GM19239 (cell line): ENCODE results near the gene KHNYN.
"Not testable (repeated sequence)": the region's sequence is repeated elsewhere in the genome, so short reads cannot be mapped to it uniquely, and the experiment has no call there.

Source experiments
- DNase-seq: peaks from one replicate; pipeline ENCODE4 v3.0.0; 2011; ENCODE audit warnings: low spot score; ENCODE audit not compliant: insufficient read length
- FAIRE-seq: peaks from 2 replicates; lab custom pipeline; 2011; peaks lifted over from hg19 to GRCh38; lab: Jason Lieb, UNC

The KHNYN gene

GRCh38 chr14:24463884-24464785 lies 34.4 kb downstream of the KHNYN start:
- DNase-seq (no peak), FAIRE-seq (no peak)

DNA sequence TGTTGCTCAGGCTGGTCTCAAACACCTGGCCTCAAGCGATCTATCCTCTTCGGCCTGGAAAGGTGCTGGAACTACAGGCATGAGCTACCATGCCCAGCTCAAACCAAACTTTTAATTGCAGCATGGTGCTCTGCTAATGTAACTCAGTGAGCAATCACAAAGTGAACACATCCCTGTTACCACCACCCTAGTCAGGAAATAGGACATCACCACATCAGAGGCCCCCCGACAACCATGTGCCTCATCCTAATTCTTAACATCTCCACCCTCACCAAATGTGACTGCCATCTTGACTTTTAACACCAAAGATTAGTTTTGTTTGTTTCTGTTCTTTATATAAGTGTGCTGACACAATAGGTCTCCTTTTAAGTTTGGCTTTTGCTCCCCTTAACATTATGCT lies 35.6 kb downstream of the KHNYN start:
- FAIRE-seq (no peak), DNase-seq (no peak)

GRCh38 chr14:24465805-24466204 lies 36.1 kb downstream of the KHNYN start:
- DNase-seq = no peak
- no peak for FAIRE-seq

DNA sequence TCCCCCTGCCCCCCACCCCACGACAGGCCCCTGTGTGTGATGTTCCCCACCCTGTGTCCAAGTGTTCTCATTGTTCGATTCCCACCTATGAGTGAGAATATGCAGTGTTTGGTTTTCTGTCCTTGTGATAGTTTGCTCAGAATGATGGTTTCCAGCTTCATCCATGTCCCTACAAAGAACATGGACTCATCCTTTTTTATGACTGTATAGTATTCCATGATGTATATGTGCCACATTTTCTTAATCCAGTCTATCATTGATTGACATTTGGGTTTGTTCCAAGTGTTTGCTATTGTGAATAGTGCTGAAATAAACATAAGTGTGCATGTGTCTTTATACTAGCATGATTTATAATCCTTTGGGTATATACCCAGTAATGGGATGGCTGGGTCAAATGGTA lies 40.7 kb downstream of the KHNYN start:
- DNase-seq, FAIRE-seq: not testable (repeated sequence)

- FAIRE-seq = no peak
- DNase-seq = no peak
Observed at GRCh38 chr14:24473211-24473610, 43.5 kb downstream of the KHNYN start.

GRCh38 chr14:24475261-24475660 lies 45.5 kb downstream of the KHNYN start:
- FAIRE-seq = no peak
- no peak for DNase-seq

DNA sequence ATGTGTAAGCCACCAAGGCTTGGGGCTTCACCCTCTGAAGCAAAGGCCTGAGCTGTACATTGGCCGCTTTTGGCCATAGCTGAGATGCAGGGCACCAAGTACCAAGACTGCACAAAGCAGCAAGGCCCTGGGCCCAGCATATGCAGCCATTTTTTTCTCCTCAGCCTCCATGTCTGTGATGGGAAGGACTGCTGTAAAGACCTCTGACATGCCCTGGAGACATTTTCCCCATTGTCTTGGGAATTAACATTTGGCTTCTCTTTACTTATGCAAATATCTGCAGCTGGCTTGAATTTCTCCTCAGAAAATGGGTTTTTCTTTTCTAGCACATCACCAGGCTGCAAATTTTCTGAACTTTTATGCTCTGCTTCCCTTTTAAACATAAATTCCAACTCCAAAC lies 50.2 kb downstream of the KHNYN start:
- not testable (repeated sequence) for DNase-seq, FAIRE-seq

DNA sequence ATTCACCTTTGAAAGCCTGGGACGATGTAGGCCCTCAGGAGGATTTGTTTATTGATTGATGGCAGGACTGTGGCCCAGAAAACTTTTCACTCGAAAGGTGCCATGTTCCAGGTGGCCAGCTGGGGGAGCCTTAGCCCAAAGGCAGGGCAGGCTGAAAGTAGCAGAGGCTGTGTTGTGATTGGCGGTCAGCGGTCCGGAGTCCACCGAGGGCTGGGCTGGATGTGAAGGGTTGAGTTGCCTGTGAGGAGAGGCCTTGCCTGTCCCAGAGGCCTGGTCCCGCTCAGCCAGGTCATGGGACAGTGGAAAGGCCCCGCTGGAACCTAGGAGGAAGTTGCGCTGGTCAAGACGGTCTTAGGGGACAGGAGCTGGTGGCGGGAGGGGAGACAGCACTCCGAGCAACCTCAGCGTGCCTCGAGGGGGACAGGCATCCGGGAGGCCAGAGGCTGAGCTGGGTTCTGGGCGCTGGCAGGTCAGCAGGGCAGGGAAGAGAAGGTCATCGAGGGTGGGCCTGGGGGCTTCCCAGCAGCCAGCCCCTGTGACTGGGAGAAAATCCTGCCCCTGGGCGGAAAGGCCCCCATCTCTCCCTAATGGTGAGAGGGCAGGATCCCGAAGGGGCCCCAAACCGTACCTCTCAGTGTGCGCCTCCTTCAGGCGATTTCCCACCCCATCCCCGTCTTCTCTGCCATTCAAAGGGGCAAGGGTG lies 52.0 kb downstream of the KHNYN start:
- DNase-seq (peak; percentile 58), FAIRE-seq (no peak)

GRCh38 chr14:24482699-24483303 lies 53.0 kb downstream of the KHNYN start:
- DNase-seq, FAIRE-seq: not testable (repeated sequence)

- no peak for DNase-seq
Observed at GRCh38 chr14:24483604-24484252, 54.0 kb downstream of the KHNYN start.

More at GRCh38 chr14:24483604-24484252, 54.0 kb downstream of the KHNYN start:
- no peak for FAIRE-seq
